A549 treated with AZD9567 at 1 μM for 4 hours (cell line): ENCODE measurements around the gene UBQLN2. TPM values are rescaled to one million over a fixed set of nuclear protein-coding genes. Genes with fewer than 3 reads are reported as not detected.

Experiments
- total RNA-seq: library from RNA; stranded (reverse); fragments of 200-300 nt; extraction: Qiagen RNA extraction; gene quantifications from 5 replicates; pipeline ENCODE4 v1.2.3, GENCODE V29; 2022; ENCODE audit not compliant: insufficient read depth

The UBQLN2 gene
- 20.1 to 22.3 TPM (median 21.4 TPM) in 5 replicates for total RNA-seq

GRCh38 chrX:56563231-56564161 lies at the start of gene UBQLN2:
UBQLN2 (plus strand) TSS chrX:56563627; CDS start chrX:56563874, 247 bp downstream.

Other genes with a start within 250 kb of the UBQLN2 start
- gene NBDY, start 165.6 kb downstream of the UBQLN2 start, total RNA-seq: 51.4 to 86.1 TPM (median 54.1 TPM) in 5 replicates